ENCODE results near the gene ATG12.

Gene ATG12

DNA sequence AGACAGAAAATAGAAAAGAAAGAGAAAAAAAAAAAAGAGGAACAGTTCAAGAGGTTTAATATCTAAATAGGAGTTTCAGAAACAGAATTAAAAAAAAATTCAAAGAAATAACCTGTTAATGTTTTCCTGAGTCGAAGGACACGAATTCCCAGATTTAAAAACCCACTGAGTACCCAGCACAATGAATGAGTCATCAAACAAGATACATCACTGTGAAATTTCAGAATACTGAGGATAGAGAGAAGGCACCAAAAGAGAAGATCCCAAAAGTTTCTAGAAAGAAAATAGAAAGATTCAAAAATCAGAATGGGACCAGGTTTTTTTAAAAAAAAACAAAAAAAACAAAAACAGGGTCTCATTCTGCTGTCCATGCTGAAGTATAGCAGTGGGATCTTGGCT is 33.7 kb downstream of the ATG12 start:
- DNase-seq (ENCODE audit: low spot score): no peak

DNA sequence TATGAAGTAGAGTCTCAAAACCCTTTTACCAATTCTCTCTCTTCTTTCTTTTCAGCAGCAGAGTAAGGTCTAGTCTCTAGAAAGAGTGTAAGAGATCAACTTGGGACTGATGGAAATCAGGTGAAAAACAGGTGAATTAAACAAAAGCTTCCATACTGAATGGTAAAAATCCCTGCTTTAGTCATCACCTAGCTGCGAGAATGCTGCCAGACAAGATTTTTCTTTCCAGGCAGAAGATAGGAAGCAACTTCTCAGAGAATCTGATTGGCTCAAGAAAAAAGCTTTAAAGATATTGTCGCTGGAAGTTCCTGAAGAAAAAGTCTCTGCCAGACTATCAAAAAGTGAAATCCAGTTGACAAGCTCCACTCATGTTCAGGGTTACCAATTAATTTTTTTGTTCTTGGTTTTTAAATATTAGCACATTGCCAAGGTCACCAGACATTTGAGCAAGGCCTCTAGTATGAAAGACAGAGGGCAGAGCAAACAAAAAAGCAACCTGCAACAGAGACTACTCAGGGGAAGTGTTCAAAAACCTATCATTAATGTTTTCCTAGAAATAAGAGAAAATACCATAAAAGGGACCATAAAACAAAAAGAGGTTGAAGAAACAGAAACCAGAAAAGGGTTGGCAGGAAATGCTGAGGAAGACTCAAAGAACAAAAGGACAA is 34.2 kb downstream of the ATG12 start:
- no peak for DNase-seq (ENCODE audit: low spot score)

DNA sequence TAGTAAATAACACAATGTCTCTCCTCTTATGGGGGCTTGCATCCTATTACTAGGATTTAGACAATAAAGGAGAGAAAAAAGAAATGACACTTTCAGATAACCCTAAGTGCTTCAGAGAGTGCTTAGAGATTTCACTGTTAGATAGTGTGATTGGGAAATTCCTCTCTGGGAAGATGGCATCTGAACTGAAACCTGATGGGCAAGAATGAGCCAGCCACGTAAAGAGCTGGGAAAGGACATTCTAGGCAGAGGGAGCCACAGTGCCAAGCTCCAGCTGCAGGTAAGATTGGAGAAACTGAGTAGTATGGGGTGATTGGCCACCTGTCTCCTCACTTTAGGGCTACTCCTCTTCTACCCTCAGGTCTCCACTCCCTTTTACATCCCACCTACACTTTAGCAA is 39.4 kb downstream of the ATG12 start:
- no peak for DNase-seq (ENCODE audit: low spot score)

DNA sequence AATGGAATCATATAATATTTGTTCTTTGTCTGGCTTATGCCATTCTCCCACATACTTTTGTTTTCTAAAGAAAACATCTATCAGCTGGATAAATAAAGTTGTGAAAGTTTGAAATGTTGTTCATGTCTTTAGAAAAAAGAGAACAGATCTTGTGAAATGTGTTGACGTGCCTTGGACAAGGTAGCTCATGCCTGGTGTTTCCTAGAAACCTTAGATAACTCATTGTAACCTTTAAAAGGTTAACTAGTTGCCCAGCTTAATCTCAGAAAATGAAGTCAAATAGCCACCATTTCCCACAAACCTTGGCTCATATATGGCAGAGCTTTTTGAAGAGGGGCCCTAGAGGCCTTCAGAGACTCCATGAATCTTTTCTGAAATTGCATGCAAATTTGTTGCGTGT is 40.2 kb downstream of the ATG12 start:
- no peak for DNase-seq (ENCODE audit: low spot score)

- DNase-seq (ENCODE audit: low spot score): no peak
Observed at GRCh38 chr5:115800108-115800507, 41.3 kb downstream of the ATG12 start.

- no peak for DNase-seq (ENCODE audit: low spot score)
Observed at GRCh38 chr5:115798252-115798651, 43.1 kb downstream of the ATG12 start.

- DNase-seq (ENCODE audit: low spot score): no peak
Observed at GRCh38 chr5:115796656-115797055, 44.7 kb downstream of the ATG12 start.

- no peak for DNase-seq (ENCODE audit: low spot score)
Observed at GRCh38 chr5:115795700-115796099, 45.7 kb downstream of the ATG12 start.

DNA sequence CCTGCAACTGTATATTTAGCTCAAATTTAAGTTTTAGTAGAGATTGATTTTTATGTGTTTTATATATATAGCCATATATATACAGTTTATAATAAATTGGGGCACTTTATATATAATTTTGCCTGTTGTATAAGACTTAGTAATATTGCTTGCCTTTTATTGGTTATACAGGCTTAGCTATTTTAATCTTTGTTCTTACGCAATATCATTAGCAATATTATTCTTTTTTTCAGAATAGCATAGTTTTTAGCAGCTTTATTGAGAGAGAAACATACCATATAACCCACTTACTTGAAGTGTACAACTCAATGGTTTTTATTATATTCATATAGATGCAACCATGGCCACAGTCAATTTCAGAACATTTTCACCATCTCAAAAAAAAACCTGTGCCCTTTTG is 52.9 kb downstream of the ATG12 start:
- no peak for DNase-seq (ENCODE audit: low spot score)

GRCh38 chr5:115787426-115787825 is 53.9 kb downstream of the ATG12 start:
- DNase-seq (ENCODE audit: low spot score): no peak

- DNase-seq (ENCODE audit: low spot score): no peak
Observed at GRCh38 chr5:115785381-115786065, 55.8 kb downstream of the ATG12 start.

GRCh38 chr5:115778417-115778816 is 62.9 kb downstream of the ATG12 start:
- DNase-seq (ENCODE audit: low spot score): no peak

Data from AG08395 (cell line).